Parathyroid adenoma (tissue), 2 donors: Measurements from ENCODE around the gene ZNF609.
"Not testable (repeated sequence)": the region's sequence is repeated elsewhere in the genome, so short reads cannot be mapped to it uniquely, and the experiment has no call there.

Source experiments
- H2AFZ ChIP-seq: fragments of 300-600 bp; sonication (generic); one replicate; pipeline ENCODE4 v1.7.0; 2017; ENCODE audit warnings: antibody characterized with exemption, mild to moderate bottlenecking
- H3K27ac ChIP-seq: fragments of 300-600 bp; sonication (generic); one replicate; pipeline ENCODE4 v1.7.0; 2017
- H3K27me3 ChIP-seq: fragments of 300-600 bp; sonication (generic); one replicate; pipeline ENCODE4 v1.7.0; 2017; ENCODE audit warnings: low read length; ENCODE audit not compliant: control insufficient read depth, insufficient read depth
- H3K36me3 ChIP-seq: fragments of 300-600 bp; sonication (generic); one replicate; pipeline ENCODE4 v1.7.0; 2017; ENCODE audit warnings: low read length; ENCODE audit not compliant: control insufficient read depth, insufficient read depth
- H3K4me1 ChIP-seq: fragments of 300-600 bp; sonication (generic); one replicate; pipeline ENCODE4 v1.7.0; 2017; ENCODE audit warnings: control low read depth
- H3K4me2 ChIP-seq: fragments of 300-600 bp; sonication (generic); one replicate; pipeline ENCODE4 v1.7.0; 2017; ENCODE audit warnings: low read length
- H3K4me3 ChIP-seq: fragments of 300-600 bp; sonication (generic); one replicate; pipeline ENCODE4 v1.7.0; 2017; ENCODE audit warnings: low read depth, low read length
- H3K79me2 ChIP-seq: fragments of 300-600 bp; sonication (generic); one replicate; pipeline ENCODE4 v1.7.0; 2017; ENCODE audit warnings: control low read depth
- H3K9ac ChIP-seq: fragments of 300-600 bp; sonication (generic); one replicate; pipeline ENCODE4 v1.7.0; 2017; ENCODE audit warnings: mild to moderate bottlenecking
- H3K9me3 ChIP-seq: fragments of 300-600 bp; sonication (generic); one replicate; pipeline ENCODE4 v1.7.0; 2017; ENCODE audit warnings: low read length; ENCODE audit not compliant: control insufficient read depth
- TF ChIP-seq, protein P1 (sequence below): fragments of 300-600 bp; sonication (generic); IDR thresholded peaks from one replicate; pipeline ENCODE4 v1.7.0; 2017; ENCODE audit warnings: antibody characterized with exemption, mild to moderate bottlenecking
- donor health status: primary hyperparathyroidism.

The ZNF609 gene

DNA sequence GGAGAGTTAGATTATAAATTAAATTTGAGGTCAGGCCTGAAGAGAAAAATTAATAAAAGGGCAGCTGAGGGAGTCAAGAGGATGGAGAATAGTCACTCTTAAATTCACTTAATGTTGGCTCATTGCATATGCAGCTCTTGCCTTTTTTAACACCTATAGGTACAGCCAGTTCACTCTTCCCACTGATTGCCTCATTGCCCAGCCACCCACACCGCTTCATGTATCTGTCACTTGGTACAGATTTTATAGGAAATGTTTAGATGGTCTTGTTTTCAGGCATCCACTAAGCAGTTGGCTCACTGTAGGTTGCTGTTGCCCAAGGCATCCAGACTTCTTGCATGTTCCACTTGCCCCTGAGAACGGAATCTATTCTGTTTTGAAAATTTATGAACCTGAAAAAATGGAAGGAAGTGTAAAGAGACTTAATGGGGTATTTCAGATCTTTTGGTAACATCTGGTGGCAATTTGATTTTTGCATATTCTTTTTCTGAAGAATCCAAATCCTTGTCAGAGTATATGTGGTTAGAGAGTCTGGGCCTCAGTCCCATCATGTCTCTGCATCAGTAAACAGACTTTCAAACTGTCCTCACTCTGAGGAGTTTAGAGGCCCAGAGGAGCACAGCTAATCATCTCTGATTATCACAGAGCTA lies 163.1 kb downstream of the ZNF609 start:
- H3K27ac ChIP-seq = no peak overlapping the region
- H3K79me2 ChIP-seq = no peaks in the 10 kb centered on the region
- H3K9me3 ChIP-seq = no peaks in the 10 kb centered on the region
- no peaks in the 10 kb centered on the region for H3K36me3 ChIP-seq
- no peak overlapping the region for H2AFZ ChIP-seq
- TF ChIP-seq, protein P1, sequence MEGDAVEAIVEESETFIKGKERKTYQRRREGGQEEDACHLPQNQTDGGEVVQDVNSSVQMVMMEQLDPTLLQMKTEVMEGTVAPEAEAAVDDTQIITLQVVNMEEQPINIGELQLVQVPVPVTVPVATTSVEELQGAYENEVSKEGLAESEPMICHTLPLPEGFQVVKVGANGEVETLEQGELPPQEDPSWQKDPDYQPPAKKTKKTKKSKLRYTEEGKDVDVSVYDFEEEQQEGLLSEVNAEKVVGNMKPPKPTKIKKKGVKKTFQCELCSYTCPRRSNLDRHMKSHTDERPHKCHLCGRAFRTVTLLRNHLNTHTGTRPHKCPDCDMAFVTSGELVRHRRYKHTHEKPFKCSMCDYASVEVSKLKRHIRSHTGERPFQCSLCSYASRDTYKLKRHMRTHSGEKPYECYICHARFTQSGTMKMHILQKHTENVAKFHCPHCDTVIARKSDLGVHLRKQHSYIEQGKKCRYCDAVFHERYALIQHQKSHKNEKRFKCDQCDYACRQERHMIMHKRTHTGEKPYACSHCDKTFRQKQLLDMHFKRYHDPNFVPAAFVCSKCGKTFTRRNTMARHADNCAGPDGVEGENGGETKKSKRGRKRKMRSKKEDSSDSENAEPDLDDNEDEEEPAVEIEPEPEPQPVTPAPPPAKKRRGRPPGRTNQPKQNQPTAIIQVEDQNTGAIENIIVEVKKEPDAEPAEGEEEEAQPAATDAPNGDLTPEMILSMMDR = no peak
- H3K4me3 ChIP-seq = no peak overlapping the region
- no peaks in the 10 kb centered on the region for H3K27me3 ChIP-seq
- H3K4me1 ChIP-seq = peaks cover 11% of the 10 kb centered on the region
- no peak overlapping the region for H3K4me2 ChIP-seq
- no peak overlapping the region for H3K9ac ChIP-seq

DNA sequence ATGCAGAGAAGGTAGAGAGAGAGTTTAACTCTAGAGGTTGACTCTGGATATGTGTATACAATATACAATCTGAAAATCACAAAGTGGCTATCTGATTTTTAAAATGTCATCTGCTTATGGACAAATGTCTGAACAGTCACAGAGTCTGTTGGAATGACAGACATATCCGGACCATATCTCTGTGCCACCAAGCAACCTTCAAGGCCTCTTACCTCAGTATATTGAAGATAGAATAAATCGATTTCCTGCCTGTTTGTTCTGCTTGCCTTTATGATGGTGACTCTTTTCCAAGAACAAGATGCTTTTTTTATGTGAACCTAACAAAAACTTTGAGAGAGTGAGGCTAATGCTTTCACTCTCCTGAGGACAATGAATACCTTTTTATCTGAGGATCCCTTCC lies 163.9 kb downstream of the ZNF609 start:
- TF ChIP-seq, protein P1 = no peak

DNA sequence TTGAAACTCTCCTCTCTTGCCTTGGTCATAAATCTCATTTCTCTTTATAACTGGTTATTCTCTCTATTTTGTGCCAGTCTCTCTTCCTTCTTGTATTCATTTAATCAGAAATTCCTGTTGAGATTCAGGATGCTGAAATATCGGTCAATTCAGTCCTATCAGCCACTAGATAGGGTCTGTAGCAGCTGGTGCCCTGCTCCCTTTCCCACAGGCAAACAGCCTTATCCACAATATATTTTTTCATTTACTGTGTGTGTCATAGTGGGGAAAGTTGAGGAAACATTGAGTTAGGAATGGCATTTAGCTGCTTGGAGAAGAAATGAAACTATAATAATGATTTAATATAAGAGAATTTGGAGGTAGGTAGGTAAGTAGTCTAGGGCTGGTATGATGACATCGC lies 168.7 kb downstream of the ZNF609 start:
- no peaks in the 10 kb centered on the region for H3K36me3 ChIP-seq
- H2AFZ ChIP-seq = no peak overlapping the region
- peaks cover under 1% of the 10 kb centered on the region for H3K4me1 ChIP-seq
- no peaks in the 10 kb centered on the region for H3K27me3 ChIP-seq
- H3K27ac ChIP-seq = no peak overlapping the region
- no peak overlapping the region for H3K4me2 ChIP-seq
- no peaks in the 10 kb centered on the region for H3K9me3 ChIP-seq
- no peak overlapping the region for H3K4me3 ChIP-seq
- H3K79me2 ChIP-seq = peaks cover 3% of the 10 kb centered on the region
- no peak overlapping the region for H3K9ac ChIP-seq
- TF ChIP-seq, protein P1 = no peak

More for the DNA sequence above, 163.9 kb downstream of the ZNF609 start:
- H3K4me1 ChIP-seq = peaks cover 9% of the 10 kb centered on the region
- H3K4me2 ChIP-seq = no peak overlapping the region
- no peak overlapping the region for H3K4me3 ChIP-seq
- H3K9me3 ChIP-seq = no peaks in the 10 kb centered on the region
- H3K79me2 ChIP-seq = no peaks in the 10 kb centered on the region
- no peaks in the 10 kb centered on the region for H3K36me3 ChIP-seq
- H3K9ac ChIP-seq = no peak overlapping the region
- H3K27me3 ChIP-seq = no peaks in the 10 kb centered on the region
- H3K27ac ChIP-seq = no peak overlapping the region
- H2AFZ ChIP-seq = no peak overlapping the region

DNA sequence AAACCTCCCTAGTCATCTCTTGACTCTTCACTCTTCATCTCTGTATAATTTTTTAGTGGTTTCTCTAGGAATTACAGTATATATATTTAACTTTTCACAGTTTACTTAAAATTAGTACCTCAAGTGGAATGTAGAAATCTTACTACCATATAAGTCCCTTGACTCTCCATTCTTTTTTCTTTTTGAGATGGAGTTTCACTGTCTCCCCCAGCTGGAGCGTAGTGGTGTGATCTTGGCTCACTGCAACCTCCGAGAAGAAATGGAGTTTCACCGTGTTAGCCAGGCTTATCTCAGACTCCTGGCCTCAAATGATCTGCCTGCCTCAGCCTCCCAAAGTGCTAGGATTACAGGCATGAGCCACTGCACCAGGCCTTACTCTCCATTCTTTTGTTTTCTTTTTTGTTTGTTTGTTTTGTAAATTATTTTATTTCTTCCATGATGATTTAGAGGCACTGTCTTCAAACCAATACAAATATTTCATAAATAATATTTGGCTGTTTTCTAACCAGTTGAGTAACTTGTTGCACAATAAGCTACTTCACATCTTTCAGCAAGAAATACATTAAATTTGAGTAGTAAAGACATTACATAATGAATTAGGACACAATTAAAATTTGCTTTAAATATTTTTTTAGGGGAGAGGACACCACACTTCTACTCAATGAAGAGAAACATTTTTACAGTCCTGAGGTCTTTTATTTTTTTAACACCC lies 170.2 kb downstream of the ZNF609 start:
- TF ChIP-seq, protein P1 = no peak
- Histone ChIP-seq H3K79me2 (peaks cover 3% of the 10 kb centered on the region), H3K4me1 (peaks cover 9% of the 10 kb centered on the region), H2AFZ (no peak overlapping the region), H3K4me2 (no peak overlapping the region), H3K9me3 (no peaks in the 10 kb centered on the region), H3K27ac (no peak overlapping the region), H3K4me3 (no peak overlapping the region), H3K36me3 (no peaks in the 10 kb centered on the region), H3K27me3 (no peaks in the 10 kb centered on the region), H3K9ac (no peak overlapping the region)

DNA sequence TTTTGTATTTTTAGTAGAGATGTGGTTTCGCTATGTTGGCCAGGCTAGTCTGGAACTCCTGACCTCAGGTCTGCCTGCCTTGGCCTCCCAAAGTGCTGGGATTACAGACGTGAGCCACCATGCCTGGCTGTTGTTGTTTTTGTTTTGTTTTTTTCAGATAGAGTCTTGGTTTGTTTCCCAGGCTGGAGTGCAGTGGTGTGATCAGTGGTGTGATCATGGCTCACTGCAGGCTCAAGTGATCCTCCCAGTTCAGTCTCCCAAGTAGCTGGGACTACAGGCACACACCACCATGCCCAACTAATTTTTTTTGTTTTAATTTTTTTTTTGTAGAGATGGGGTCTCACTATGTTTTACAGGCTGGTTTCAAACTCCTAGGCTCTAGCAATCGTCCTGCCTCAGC lies 172.3 kb downstream of the ZNF609 start:
- H3K4me3 ChIP-seq, H3K4me2 ChIP-seq, H3K27ac ChIP-seq, H3K27me3 ChIP-seq, H2AFZ ChIP-seq, H3K79me2 ChIP-seq, H3K4me1 ChIP-seq, H3K36me3 ChIP-seq, H3K9me3 ChIP-seq, H3K9ac ChIP-seq: not testable (repeated sequence)
